ENCODE measurements around the gene ZBTB7C. TPM values are rescaled to one million over a fixed set of nuclear protein-coding genes. Genes with fewer than 3 reads are reported as not detected.
A peak's percentile ranks its signal among the peaks of the same experiment; 100 is the strongest.

Gene ZBTB7C
- polyA plus RNA-seq, 2 of the 4 experiments (the other 2 are of a cell fraction): 0.10 to 0.12 TPM

DNA sequence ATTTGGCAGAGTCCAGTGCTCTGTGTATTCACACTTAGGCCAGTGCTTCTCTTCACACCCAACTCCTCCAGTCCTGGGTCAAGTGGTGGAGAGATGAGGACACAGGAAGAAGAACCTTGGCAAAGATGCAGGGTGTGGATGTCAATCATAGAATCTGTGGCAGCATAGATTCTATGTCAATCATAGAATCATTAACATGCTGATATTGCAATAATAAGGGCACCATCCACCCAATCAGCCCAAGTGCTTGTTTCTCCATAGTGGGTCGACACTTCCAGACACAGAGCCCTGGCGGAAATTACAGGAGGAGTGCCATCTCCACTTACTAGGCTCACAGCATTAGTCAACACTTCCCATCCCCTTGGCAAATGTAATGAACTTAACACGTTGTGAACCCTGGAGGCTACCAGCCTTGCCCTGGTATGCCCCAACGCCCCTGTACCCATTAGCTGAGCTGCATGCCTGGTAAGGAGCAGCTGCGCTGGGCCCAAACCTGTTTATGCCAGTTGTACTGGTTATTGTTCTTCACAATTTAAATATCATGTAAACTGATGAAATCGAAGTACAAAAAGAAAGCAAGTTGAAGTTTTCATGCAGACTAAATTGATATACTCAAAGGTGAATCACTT, 317.2 kb downstream of the ZBTB7C start:
- 49% methylated on average over 6 of the region's 6 CpGs for WGBS (ENCODE audit: missing lambda C conversion rate)
- no peaks in the 10 kb centered on the region for H3K4me1 ChIP-seq
- H3K4me3 ChIP-seq: no peak overlapping the region
- no peak for FAIRE-seq
- no peak overlapping the region for H3K27ac ChIP-seq
- TF ChIP-seq MAFK (IDR thresholded peaks at IDR 0.05; ENCODE audit: partially characterized antibody) (peak; percentile 57), ZNF302 (CRISPR knock-in tag; IDR thresholded peaks at IDR 0.05) (no peak)
- no peaks in the 10 kb centered on the region for H3K9me3 ChIP-seq
- no peak overlapping the region for H3K4me2 ChIP-seq
- ATAC-seq: no peak
- ChIA-PET POLR2A (no interaction called here), CTCF (no interaction called here)
- DNase-seq (ENCODE audit: low read depth in 1 of 2, low spot score in 1 of 2): no peak

DNA sequence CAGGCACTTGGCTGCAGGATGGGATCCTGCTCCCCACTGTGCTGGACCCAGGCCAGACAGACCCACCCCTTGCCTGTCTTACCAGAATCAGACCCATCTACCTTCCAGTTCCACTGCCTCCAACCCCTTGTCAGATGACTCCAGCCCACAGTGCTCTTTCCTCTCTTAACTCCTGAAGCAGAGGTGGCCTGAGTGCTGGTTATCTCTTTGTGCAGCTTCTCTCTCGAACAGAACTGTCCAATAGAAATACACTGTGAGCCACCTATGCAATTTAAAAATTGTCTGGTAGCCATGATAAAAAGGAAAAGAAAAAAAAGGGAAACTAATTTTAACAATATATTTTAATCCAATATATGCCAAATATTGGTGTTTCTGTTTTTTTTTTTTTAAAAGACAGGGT, 318.5 kb downstream of the ZBTB7C start:
- DNase-seq (ENCODE audit: low read depth in 1 of 2, low spot score in 1 of 2) (no peak), FAIRE-seq (no peak), ATAC-seq (no peak)
- no peaks in the 10 kb centered on the region for H3K9me3 ChIP-seq
- WGBS (ENCODE audit: missing lambda C conversion rate): 52% methylated on average over 1 of the region's 1 CpG
- no peaks in the 10 kb centered on the region for H3K4me1 ChIP-seq
- POLR2A ChIA-PET: no interaction called here
- no peak overlapping the region for H3K4me3 ChIP-seq
- no peak overlapping the region for H3K4me2 ChIP-seq
- no peak overlapping the region for H3K27ac ChIP-seq
- TF ChIP-seq KDM1A (IDR thresholded peaks at IDR 0.05; ENCODE audit: low read depth) (no peak), ZNF302 (CRISPR knock-in tag; IDR thresholded peaks at IDR 0.05) (no peak), ZSCAN20 (CRISPR knock-in tag; IDR thresholded peaks at IDR 0.05) (no peak), CHD4 (IDR thresholded peaks at IDR 0.05; ENCODE audit: borderline replicate concordance) (no peak), HOXB5 (CRISPR knock-in tag; IDR thresholded peaks at IDR 0.05) (no peak), RFX5 (IDR thresholded peaks at IDR 0.05) (no peak), RAD21 (conservative IDR thresholded peaks at IDR 0.05 in 1 of 2, IDR thresholded peaks at IDR 0.05 in 1 of 2) (no peak), FOXS1 (CRISPR knock-in tag; IDR thresholded peaks at IDR 0.05) (no peak), FOSL2 (IDR thresholded peaks at IDR 0.05) (no peak), FOSL2 (CRISPR knock-in tag; IDR thresholded peaks at IDR 0.05) (no peak)
- CTCF ChIA-PET: interaction anchor here (0.7 kb wide), 1 partner anchor 15 kb away, joined by 3 read pairs; no protein-coding TSS in a partner anchor

DNA sequence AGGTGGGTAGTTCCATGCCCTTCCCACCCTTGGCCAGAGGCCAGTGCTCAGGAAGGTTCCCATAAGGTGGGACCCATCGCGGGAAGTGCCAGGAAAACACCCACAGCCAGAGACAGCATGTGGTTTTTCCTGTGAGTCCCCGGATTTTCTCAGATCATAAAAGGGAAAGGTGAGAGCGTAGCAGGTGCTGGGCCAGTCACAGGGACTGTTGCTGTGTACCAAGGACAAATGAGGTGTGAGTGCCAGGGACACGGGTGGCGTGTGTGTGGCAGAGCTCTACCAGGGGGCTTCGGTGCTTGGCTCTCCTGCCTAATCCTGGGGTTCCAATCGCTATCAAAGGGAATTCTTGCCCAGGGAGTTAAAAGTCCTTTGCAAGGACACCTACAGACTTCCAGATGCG, 319.2 kb downstream of the ZBTB7C start:
- FAIRE-seq: no peak
- TF ChIP-seq HOXA7 (CRISPR knock-in tag; IDR thresholded peaks at IDR 0.05) (no peak), CHD2 (IDR thresholded peaks at IDR 0.05; ENCODE audit: low read length, partially characterized antibody) (no peak), EP300 (IDR thresholded peaks at IDR 0.05) (no peak), NFE2L2 (conservative IDR thresholded peaks at IDR 0.05; ENCODE audit: low read length) (no peak), HOXB13 (CRISPR knock-in tag; IDR thresholded peaks at IDR 0.05; ENCODE audit: low read depth) (no peak), HOXB5 (CRISPR knock-in tag; IDR thresholded peaks at IDR 0.05) (no peak), SREBF2 (IDR thresholded peaks at IDR 0.05) (no peak), KDM1A (IDR thresholded peaks at IDR 0.05; ENCODE audit: low read depth) (no peak), SMC3 (IDR thresholded peaks at IDR 0.05) (no peak), HEYL (CRISPR knock-in tag; IDR thresholded peaks at IDR 0.05) (no peak), JUN (IDR thresholded peaks at IDR 0.05) (no peak), ZC3H11A (IDR thresholded peaks at IDR 0.05) (no peak), CBX2 (IDR thresholded peaks at IDR 0.05; ENCODE audit: borderline replicate concordance, low read depth) (no peak), RARB (CRISPR knock-in tag; IDR thresholded peaks at IDR 0.05) (no peak)
- TF ChIP-seq, protein P1, sequence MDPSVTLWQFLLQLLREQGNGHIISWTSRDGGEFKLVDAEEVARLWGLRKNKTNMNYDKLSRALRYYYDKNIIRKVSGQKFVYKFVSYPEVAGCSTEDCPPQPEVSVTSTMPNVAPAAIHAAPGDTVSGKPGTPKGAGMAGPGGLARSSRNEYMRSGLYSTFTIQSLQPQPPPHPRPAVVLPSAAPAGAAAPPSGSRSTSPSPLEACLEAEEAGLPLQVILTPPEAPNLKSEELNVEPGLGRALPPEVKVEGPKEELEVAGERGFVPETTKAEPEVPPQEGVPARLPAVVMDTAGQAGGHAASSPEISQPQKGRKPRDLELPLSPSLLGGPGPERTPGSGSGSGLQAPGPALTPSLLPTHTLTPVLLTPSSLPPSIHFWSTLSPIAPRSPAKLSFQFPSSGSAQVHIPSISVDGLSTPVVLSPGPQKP (IDR thresholded peaks at IDR 0.05; ENCODE audit: low read depth, low read length): no peak
- TF ChIP-seq, protein P2, sequence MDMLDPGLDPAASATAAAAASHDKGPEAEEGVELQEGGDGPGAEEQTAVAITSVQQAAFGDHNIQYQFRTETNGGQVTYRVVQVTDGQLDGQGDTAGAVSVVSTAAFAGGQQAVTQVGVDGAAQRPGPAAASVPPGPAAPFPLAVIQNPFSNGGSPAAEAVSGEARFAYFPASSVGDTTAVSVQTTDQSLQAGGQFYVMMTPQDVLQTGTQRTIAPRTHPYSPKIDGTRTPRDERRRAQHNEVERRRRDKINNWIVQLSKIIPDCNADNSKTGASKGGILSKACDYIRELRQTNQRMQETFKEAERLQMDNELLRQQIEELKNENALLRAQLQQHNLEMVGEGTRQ (IDR thresholded peaks at IDR 0.05): no peak
- TF ChIP-seq, protein P3, sequence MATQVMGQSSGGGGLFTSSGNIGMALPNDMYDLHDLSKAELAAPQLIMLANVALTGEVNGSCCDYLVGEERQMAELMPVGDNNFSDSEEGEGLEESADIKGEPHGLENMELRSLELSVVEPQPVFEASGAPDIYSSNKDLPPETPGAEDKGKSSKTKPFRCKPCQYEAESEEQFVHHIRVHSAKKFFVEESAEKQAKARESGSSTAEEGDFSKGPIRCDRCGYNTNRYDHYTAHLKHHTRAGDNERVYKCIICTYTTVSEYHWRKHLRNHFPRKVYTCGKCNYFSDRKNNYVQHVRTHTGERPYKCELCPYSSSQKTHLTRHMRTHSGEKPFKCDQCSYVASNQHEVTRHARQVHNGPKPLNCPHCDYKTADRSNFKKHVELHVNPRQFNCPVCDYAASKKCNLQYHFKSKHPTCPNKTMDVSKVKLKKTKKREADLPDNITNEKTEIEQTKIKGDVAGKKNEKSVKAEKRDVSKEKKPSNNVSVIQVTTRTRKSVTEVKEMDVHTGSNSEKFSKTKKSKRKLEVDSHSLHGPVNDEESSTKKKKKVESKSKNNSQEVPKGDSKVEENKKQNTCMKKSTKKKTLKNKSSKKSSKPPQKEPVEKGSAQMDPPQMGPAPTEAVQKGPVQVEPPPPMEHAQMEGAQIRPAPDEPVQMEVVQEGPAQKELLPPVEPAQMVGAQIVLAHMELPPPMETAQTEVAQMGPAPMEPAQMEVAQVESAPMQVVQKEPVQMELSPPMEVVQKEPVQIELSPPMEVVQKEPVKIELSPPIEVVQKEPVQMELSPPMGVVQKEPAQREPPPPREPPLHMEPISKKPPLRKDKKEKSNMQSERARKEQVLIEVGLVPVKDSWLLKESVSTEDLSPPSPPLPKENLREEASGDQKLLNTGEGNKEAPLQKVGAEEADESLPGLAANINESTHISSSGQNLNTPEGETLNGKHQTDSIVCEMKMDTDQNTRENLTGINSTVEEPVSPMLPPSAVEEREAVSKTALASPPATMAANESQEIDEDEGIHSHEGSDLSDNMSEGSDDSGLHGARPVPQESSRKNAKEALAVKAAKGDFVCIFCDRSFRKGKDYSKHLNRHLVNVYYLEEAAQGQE (IDR thresholded peaks at IDR 0.05): no peak
- TF ChIP-seq, protein P4, sequence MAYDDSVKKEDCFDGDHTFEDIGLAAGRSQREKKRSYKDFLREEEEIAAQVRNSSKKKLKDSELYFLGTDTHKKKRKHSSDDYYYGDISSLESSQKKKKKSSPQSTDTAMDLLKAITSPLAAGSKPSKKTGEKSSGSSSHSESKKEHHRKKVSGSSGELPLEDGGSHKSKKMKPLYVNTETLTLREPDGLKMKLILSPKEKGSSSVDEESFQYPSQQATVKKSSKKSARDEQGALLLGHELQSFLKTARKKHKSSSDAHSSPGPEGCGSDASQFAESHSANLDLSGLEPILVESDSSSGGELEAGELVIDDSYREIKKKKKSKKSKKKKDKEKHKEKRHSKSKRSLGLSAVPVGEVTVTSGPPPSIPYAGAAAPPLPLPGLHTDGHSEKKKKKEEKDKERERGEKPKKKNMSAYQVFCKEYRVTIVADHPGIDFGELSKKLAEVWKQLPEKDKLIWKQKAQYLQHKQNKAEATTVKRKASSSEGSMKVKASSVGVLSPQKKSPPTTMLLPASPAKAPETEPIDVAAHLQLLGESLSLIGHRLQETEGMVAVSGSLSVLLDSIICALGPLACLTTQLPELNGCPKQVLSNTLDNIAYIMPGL (CRISPR knock-in tag; IDR thresholded peaks at IDR 0.05; ENCODE audit: borderline replicate concordance): no peak
- TF ChIP-seq, protein P5, sequence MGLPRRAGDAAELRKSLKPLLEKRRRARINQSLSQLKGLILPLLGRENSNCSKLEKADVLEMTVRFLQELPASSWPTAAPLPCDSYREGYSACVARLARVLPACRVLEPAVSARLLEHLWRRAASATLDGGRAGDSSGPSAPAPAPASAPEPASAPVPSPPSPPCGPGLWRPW (IDR thresholded peaks at IDR 0.05): no peak
- ChIA-PET POLR2A (no interaction called here), CTCF (no interaction called here)
- no peak overlapping the region for H3K27ac ChIP-seq
- ATAC-seq: no peak
- H3K4me3 ChIP-seq: no peak overlapping the region
- H3K4me2 ChIP-seq: no peak overlapping the region
- no peaks in the 10 kb centered on the region for H3K4me1 ChIP-seq
- H3K9me3 ChIP-seq: no peaks in the 10 kb centered on the region
- no peak for DNase-seq (ENCODE audit: low read depth in 1 of 2, low spot score in 1 of 2)
- WGBS (ENCODE audit: missing lambda C conversion rate): 75% methylated on average over 7 of the region's 9 CpGs

All from A549 (cell line).